ENCODE measurements around the gene GSTO2. TPM values are rescaled to one million over a fixed set of nuclear protein-coding genes. Genes with fewer than 3 reads are reported as not detected.
A peak's percentile ranks its signal among the peaks of the same experiment; 100 is the strongest.

Gene GSTO2
- total RNA-seq, 4 donors from 2014 or later = 0.30 to 1.7 (median 1.0) TPM

- Histone ChIP-seq H3K4me3 (no peak overlapping the region), H3K27ac (no peak overlapping the region), H3K9me3 (no peaks in the 10 kb centered on the region), H3K36me3 (no peaks in the 10 kb centered on the region), H3K4me1 (peaks cover 0 to 16% (median 3%) of the 10 kb centered on the region in 4 donors), H3K27me3 (peaks cover 0 to 15% of the 10 kb centered on the region in 2 donors)
- TF ChIP-seq CTCF (IDR thresholded peaks at IDR 0.05) = no peak
- TF ChIP-seq EP300 (IDR thresholded peaks at IDR 0.05) = no peak
- no peak for TF ChIP-seq POLR2A (IDR thresholded peaks at IDR 0.05)
- no peak for DNase-seq (ENCODE audit: low spot score in 2 of 2)
- WGBS, 2 donors = 54 to 64% methylated on average over 1 of the region's 1 CpG
Observed at GRCh38 chr10:104273286-104273685, 4.3 kb downstream of the GSTO2 start.

GRCh38 chr10:104273899-104274575 lies 5.1 kb downstream of the GSTO2 start:
- Histone ChIP-seq H3K4me1 (peaks cover 0 to 13% (median 2%) of the 10 kb centered on the region in 4 donors), H3K27me3 (peaks cover 0 to 15% of the 10 kb centered on the region in 2 donors), H3K9me3 (no peaks in the 10 kb centered on the region), H3K36me3 (no peaks in the 10 kb centered on the region), H3K27ac (no peak overlapping the region), H3K4me3 (no peak overlapping the region)
- TF ChIP-seq POLR2A (IDR thresholded peaks at IDR 0.05) = no peak
- no peak for TF ChIP-seq EP300 (IDR thresholded peaks at IDR 0.05)
- no peak for TF ChIP-seq CTCF (IDR thresholded peaks at IDR 0.05)
- no peak for DNase-seq (ENCODE audit: low spot score in 2 of 2)
- 87 to 95% methylated on average over 4 of the region's 4 CpGs for WGBS, 2 donors

- H3K9me3 ChIP-seq = no peaks in the 10 kb centered on the region
- peaks cover 0 to 15% of the 10 kb centered on the region in 2 donors for H3K27me3 ChIP-seq
- no peak overlapping the region for H3K27ac ChIP-seq
- H3K4me1 ChIP-seq = peaks cover 0 to 9% (median 0%) of the 10 kb centered on the region in 4 donors
- DNase-seq (ENCODE audit: low spot score in 2 of 2) = no peak
- H3K36me3 ChIP-seq = no peaks in the 10 kb centered on the region
- 27 to 31% methylated on average over 29 to 39 of the region's 42 CpGs for WGBS, 2 donors
- H3K4me3 ChIP-seq = peak overlapping the region; percentile 9 to 37 (median 20)
- TF ChIP-seq EP300 (IDR thresholded peaks at IDR 0.05) = no peak
- peak; percentile 59 to 85 (median 77) for TF ChIP-seq CTCF (IDR thresholded peaks at IDR 0.05)
Observed at GRCh38 chr10:104274762-104275721, 6.1 kb downstream of the GSTO2 start.

- WGBS, 2 donors = 86 to 87% methylated on average over 1 of the region's 1 CpG
Observed at GRCh38 chr10:104276192-104276591, 7.2 kb downstream of the GSTO2 start.

More at GRCh38 chr10:104276192-104276591, 7.2 kb downstream of the GSTO2 start:
- TF ChIP-seq CTCF (IDR thresholded peaks at IDR 0.05) = no peak
- no peak for TF ChIP-seq POLR2A (IDR thresholded peaks at IDR 0.05)
- TF ChIP-seq EP300 (IDR thresholded peaks at IDR 0.05) = no peak
- Histone ChIP-seq H3K9me3 (no peaks in the 10 kb centered on the region), H3K27ac (no peak overlapping the region), H3K36me3 (no peaks in the 10 kb centered on the region), H3K4me1 (peaks cover 0 to 9% (median 0%) of the 10 kb centered on the region in 4 donors), H3K27me3 (peaks cover 0 to 15% of the 10 kb centered on the region in 2 donors), H3K4me3 (no peak overlapping the region)
- DNase-seq (ENCODE audit: low spot score in 2 of 2) = no peak
